Islet of Langerhans (tissue), 1 donor: ENCODE data around the gene TTC33.
"Not testable (repeated sequence)": the region's sequence is repeated elsewhere in the genome, so short reads cannot be mapped to it uniquely, and the experiment has no call there.

ENCODE experiments used
- FAIRE-seq: peaks from one replicate; lab custom pipeline; 2011; peaks lifted over from hg19 to GRCh38; lab: Jason Lieb, UNC

The TTC33 gene

DNA sequence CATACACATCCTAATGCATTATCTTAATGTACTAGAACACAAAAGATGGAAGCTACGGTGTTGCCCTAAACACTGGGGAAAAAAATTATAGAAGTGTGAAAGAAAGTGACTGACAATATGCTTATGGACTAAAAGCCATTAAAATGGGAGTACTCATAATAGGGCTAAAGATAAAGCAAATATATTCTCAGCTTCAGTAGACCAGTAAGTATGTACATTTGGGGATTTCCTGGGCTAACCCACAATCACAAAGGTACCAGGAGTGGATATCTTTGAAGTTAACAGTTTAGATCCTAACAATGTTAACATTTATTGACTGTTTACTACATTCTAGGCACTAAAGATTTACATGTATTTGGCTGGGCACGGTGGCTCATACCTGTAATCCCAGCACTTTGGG is 39.2 kb downstream of the TTC33 start:
- FAIRE-seq = no peak

GRCh38 chr5:40716000-40716399 is 39.8 kb downstream of the TTC33 start:
- FAIRE-seq = no peak

GRCh38 chr5:40714001-40714400 is 41.8 kb downstream of the TTC33 start:
- no peak for FAIRE-seq

GRCh38 chr5:40710575-40710974 is 45.2 kb downstream of the TTC33 start:
- FAIRE-seq = not testable (repeated sequence)

DNA sequence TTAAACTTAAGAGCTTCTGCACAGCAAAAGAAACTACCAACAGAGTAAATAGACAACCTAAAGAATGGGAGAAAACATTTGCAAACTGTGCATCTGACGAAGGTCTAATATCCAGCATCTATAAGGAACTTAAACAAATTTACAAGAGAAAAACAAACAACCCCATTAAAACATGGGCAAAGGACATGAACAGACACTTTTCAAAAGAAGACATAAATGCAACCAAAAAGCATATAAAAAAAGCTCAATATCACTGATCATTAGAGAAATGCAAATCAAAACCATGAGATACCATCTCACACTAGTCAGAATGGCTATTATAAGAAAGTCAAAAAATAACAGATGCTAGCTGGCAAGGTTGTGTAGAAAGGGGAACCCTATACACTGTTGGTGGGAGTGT is 50.3 kb downstream of the TTC33 start:
- FAIRE-seq = not testable (repeated sequence)

GRCh38 chr5:40702027-40702426 is 53.7 kb downstream of the TTC33 start:
- not testable (repeated sequence) for FAIRE-seq

GRCh38 chr5:40700116-40700782 is 55.5 kb downstream of the TTC33 start:
- no peak for FAIRE-seq

DNA sequence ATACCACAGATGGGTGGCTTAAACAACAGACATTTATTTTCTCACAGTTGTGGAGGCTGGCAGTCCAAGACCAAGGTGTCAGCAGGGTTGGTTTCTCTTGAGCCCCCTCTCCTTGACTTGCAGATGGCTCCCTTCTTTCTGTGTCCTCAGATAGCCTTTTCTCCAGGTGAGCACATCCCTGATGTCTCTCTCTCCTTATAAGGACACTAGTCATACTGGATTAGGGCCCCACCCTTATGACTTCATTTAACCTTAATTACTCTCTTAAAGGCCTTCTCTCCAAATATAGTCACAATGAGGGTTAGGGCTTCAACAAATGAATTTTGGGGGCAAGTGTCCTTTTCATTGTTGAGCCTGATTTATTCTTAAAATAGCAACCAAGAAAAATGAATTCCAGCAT is 61.3 kb downstream of the TTC33 start:
- no peak for FAIRE-seq

GRCh38 chr5:40691894-40692293 is 63.9 kb downstream of the TTC33 start:
- FAIRE-seq = no peak

DNA sequence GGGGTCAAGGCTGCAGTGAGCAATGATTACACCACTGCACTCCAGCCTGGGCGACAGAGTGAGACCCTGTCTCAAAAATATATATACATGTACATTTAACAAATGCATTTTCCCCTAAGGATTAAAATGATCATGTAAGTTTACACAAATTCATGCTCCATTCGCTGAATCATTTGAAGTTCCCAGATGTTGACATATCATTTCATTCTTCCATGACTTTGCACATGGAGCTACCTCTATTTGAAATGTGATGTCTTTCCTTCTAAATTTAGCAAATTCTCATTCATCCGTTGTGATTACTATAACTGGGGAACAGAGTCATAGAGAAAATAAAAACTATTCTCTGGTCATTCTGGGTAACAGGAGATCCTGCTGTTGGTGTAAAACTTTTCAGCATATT is 65.5 kb downstream of the TTC33 start:
- no peak for FAIRE-seq

DNA sequence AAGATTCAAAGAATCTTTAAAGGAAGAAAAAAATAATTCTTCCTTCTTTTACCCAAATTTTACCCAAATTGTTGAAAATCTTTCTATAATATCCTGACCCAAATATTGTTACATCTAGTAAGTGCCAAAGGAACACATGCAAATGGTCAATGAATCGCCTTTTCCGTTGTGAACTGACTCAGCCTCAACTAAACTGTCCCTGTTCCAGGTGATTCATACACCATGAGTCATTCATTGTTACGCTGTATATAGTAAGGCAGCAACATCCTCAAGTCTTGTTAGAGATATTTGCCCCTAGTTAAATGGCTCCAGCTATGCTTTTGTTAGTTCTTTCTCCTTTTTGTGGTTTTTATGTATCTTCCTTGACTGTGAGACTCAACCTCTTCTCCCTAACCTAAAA is 66.3 kb downstream of the TTC33 start:
- peak; percentile 97 for FAIRE-seq

GRCh38 chr5:40688996-40689395 is 66.8 kb downstream of the TTC33 start:
- FAIRE-seq = no peak

GRCh38 chr5:40688127-40688761 is 67.5 kb downstream of the TTC33 start:
- FAIRE-seq = peak; percentile 90

- FAIRE-seq = no peak
Observed at GRCh38 chr5:40687321-40687720, 68.4 kb downstream of the TTC33 start.

DNA sequence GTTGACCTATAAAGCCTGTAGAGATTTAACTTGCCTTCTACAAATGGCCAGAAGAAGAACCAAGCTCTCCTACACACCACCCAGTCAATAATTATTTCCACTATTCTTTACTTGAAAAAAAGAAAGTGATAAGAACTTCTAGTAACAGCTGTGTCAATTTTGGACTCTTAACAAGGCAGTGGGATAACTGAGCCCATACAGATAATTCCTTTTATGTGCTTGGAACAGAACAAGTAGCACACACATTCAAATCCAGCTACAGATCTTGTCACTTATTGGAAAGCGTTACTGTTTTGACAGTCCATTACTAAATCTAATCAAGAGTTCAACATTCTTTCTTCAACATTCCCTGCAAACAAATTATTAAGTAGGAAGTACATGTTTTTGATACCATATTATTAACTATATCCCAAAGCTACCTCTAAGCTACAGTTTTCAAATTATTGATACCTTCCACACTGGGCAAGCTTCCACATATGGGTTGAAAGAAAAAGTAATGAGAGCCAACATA is 69.7 kb downstream of the TTC33 start:
- no peak for FAIRE-seq

GRCh38 chr5:40685193-40685592 is 70.6 kb downstream of the TTC33 start:
- FAIRE-seq = no peak

DNA sequence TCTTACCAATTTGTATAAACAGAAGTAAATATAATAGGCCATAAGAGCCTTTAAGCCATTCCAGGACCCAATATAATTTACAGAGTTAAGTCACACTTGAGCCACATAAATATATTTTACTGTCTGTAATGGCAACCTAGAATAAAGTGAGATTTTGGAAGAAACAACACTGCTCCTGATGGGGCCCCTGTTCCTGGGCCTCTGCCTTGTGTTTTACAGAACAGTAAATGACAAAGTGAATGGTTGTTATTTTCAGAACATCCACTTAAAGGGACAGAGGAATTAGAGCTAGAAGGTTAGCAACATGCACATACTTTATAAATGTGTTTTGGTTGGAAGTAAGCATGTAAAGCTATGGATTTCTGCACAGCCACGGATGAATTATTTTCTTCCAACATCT is 72.5 kb downstream of the TTC33 start:
- no peak for FAIRE-seq

DNA sequence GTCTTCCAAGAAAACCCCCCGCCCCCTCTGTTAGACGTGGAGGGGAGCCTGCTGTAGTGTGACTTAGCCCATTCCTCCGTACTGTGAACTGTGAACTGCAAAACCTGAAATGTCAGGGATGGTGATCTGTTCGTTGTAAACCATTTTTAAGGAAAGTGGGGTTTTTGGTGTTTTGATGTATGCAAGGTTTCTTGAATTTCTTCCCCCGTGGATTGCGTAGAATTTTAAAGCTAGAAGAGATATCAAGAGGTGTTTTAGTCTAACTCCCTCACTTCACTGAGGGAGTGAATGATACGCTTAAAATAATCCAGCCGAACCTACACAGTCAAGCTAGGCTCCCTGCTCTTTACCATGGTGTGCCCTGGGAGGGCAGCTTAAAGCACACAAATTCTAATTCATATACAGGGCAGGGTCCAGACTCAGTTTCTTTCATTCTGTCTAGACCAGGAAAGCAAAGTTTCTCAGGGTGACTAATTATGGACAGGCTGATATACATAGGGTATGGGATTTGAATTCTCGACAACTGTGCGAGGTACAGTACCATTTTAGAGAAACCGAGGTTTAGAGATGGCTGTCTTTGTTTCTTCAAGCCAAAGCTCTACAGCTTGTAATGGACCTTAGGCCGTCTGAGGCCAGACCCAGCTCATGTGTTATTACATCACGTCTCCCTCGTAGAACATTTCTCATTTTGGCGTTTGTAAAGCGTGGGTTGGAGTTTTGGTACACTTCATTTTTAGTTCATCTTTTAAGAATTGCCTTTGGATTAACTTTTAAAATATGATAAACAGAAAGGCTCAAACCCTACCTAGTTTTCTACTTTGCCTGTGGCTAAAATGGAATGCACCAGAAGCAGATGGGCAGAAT is 73.4 kb downstream of the TTC33 start:
- FAIRE-seq = no peak

GRCh38 chr5:40681363-40682153 is 74.2 kb downstream of the TTC33 start:
- no peak for FAIRE-seq

DNA sequence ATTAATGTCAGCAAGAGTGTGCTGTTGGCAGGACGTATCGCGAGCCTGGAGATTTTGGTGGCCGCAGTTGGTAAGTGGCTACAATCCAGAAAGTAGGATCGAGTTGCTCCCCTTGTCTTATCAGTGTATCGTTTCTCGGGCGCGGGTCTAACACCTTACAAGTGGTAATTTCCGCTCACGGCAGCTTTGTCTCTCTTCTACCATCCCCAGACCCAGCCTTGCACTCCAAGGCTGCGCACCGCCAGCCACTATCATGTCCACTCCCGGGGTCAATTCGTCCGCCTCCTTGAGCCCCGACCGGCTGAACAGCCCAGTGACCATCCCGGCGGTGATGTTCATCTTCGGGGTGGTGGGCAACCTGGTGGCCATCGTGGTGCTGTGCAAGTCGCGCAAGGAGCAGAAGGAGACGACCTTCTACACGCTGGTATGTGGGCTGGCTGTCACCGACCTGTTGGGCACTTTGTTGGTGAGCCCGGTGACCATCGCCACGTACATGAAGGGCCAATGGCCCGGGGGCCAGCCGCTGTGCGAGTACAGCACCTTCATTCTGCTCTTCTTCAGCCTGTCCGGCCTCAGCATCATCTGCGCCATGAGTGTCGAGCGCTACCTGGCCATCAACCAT is 74.9 kb downstream of the TTC33 start:
- FAIRE-seq = no peak

GRCh38 chr5:40679913-40680681 is 75.7 kb downstream of the TTC33 start, which contains the start of gene PTGER4:
PTGER4 (plus strand) TSS chr5:40679915; CDS start chr5:40680994, 1,079 bp downstream.
- FAIRE-seq = no peak
